ENCODE measurements around the gene TSPOAP1. TPM values are rescaled to one million over a fixed set of nuclear protein-coding genes. Genes with fewer than 3 reads are reported as not detected.

TSPOAP1 gene
- total RNA-seq, 1 experiment from 2014 or later, result 6.0 TPM

GRCh38 chr17:58377093-58377601 lies 48.6 kb upstream of the TSPOAP1 start:
- no peak for TF ChIP-seq CTCF (IDR thresholded peaks at IDR 0.05; ENCODE audit: insufficient read depth in 1 of 2, low read depth in 1 of 2, low read length in 1 of 2, severe bottlenecking in 1 of 2, unreplicated experiment in 1 of 2)
- H3K9me3 Mint-ChIP-seq (ENCODE audit: unreplicated experiment), result no peaks in the 10 kb centered on the region
- H3K4me3 Mint-ChIP-seq (ENCODE audit: unreplicated experiment), result peak overlapping the region; percentile 25
- H3K4me3 ChIP-seq (ENCODE audit: low read depth, low read length), result no peak overlapping the region
- no peaks in the 10 kb centered on the region for H3K27me3 ChIP-seq (replicated peaks; ENCODE audit: control insufficient read depth, insufficient read depth, low read length)
- peaks cover 74% of the 10 kb centered on the region for H3K4me1 Mint-ChIP-seq (ENCODE audit: low read depth, unreplicated experiment)
- peaks cover 1% of the 10 kb centered on the region for H3K36me3 ChIP-seq (ENCODE audit: control insufficient read depth, insufficient read depth, low read length)
- ChIA-PET POLR2A (interaction anchor here (0.9 to 1.2 kb wide), 2 partner anchors 13 to 40 kb away, joined by 3 to 8 read pairs; partner anchors contain the start of gene RNF43), CTCF (interaction anchor here (1.0 to 1.5 kb wide), 2 partner anchors 12 to 38 kb away, joined by 4 to 8 read pairs; no protein-coding TSS in a partner anchor)
- peak overlapping the region; percentile 58 for H3K27ac Mint-ChIP-seq (ENCODE audit: unreplicated experiment)
- intact Hi-C loops (cut with micrococcal nuclease; ENCODE audit: unreplicated experiment), result loop anchor here (1.0 kb wide), 2 partner anchors 13 to 14 kb away; no protein-coding TSS in a partner anchor
- BruUV-seq (replicated peaks), result no TSS peak
- no peaks in the 10 kb centered on the region for H3K9me3 ChIP-seq
- H3K27me3 Mint-ChIP-seq (ENCODE audit: insufficient read depth, unreplicated experiment), result no peaks in the 10 kb centered on the region
- H3K36me3 Mint-ChIP-seq (ENCODE audit: insufficient read depth, unreplicated experiment), result peaks cover 81% of the 10 kb centered on the region
- H3K4me1 ChIP-seq, result peaks cover 88% of the 10 kb centered on the region
- DNase-seq, result peak; percentile 81 to 89

GRCh38 chr17:58376472-58377000 lies 47.9 kb upstream of the TSPOAP1 start:
- ChIA-PET CTCF (interaction anchor here (1.0 to 1.5 kb wide), 2 partner anchors 11 to 39 kb away, joined by 4 to 8 read pairs; no protein-coding TSS in a partner anchor), POLR2A (interaction anchor here (0.9 to 1.2 kb wide), 2 partner anchors 12 to 41 kb away, joined by 3 to 8 read pairs; partner anchors contain the start of gene RNF43)
- Histone ChIP-seq H3K4me1 (peaks cover 87% of the 10 kb centered on the region), H3K27me3 (replicated peaks; ENCODE audit: control insufficient read depth, insufficient read depth, low read length) (no peaks in the 10 kb centered on the region), H3K9me3 (no peaks in the 10 kb centered on the region), H3K36me3 (ENCODE audit: control insufficient read depth, insufficient read depth, low read length) (peaks cover 1% of the 10 kb centered on the region), H3K4me3 (ENCODE audit: low read depth, low read length) (no peak overlapping the region)
- DNase-seq, result no peak
- peak overlapping the region; percentile 25 for H3K4me3 Mint-ChIP-seq (ENCODE audit: unreplicated experiment)
- H3K36me3 Mint-ChIP-seq (ENCODE audit: insufficient read depth, unreplicated experiment), result peaks cover 87% of the 10 kb centered on the region
- intact Hi-C loops (cut with micrococcal nuclease; ENCODE audit: unreplicated experiment), result no loop called here
- TF ChIP-seq CTCF (IDR thresholded peaks at IDR 0.05; ENCODE audit: insufficient read depth in 1 of 2, low read depth in 1 of 2, low read length in 1 of 2, severe bottlenecking in 1 of 2, unreplicated experiment in 1 of 2), result no peak
- no TSS peak for BruUV-seq (replicated peaks)
- peak overlapping the region; percentile 58 for H3K27ac Mint-ChIP-seq (ENCODE audit: unreplicated experiment)
- no peaks in the 10 kb centered on the region for H3K27me3 Mint-ChIP-seq (ENCODE audit: insufficient read depth, unreplicated experiment)
- H3K4me1 Mint-ChIP-seq (ENCODE audit: low read depth, unreplicated experiment), result peaks cover 74% of the 10 kb centered on the region
- no peaks in the 10 kb centered on the region for H3K9me3 Mint-ChIP-seq (ENCODE audit: unreplicated experiment)

GRCh38 chr17:58375811-58376210 lies 47.2 kb upstream of the TSPOAP1 start:
- no peak for DNase-seq
- Histone ChIP-seq H3K27me3 (replicated peaks; ENCODE audit: control insufficient read depth, insufficient read depth, low read length) (no peaks in the 10 kb centered on the region), H3K4me1 (peaks cover 87% of the 10 kb centered on the region), H3K9me3 (no peaks in the 10 kb centered on the region), H3K36me3 (ENCODE audit: control insufficient read depth, insufficient read depth, low read length) (peaks cover 1% of the 10 kb centered on the region), H3K4me3 (ENCODE audit: low read depth, low read length) (no peak overlapping the region)
- BruUV-seq (replicated peaks), result no TSS peak
- no peak for TF ChIP-seq CTCF (IDR thresholded peaks at IDR 0.05; ENCODE audit: insufficient read depth in 1 of 2, low read depth in 1 of 2, low read length in 1 of 2, severe bottlenecking in 1 of 2, unreplicated experiment in 1 of 2)
- Mint-ChIP-seq H3K27ac (ENCODE audit: unreplicated experiment) (peak overlapping the region; percentile 6), H3K4me3 (ENCODE audit: unreplicated experiment) (no peak overlapping the region), H3K27me3 (ENCODE audit: insufficient read depth, unreplicated experiment) (no peaks in the 10 kb centered on the region), H3K9me3 (ENCODE audit: unreplicated experiment) (no peaks in the 10 kb centered on the region), H3K36me3 (ENCODE audit: insufficient read depth, unreplicated experiment) (peaks cover 87% of the 10 kb centered on the region), H3K4me1 (ENCODE audit: low read depth, unreplicated experiment) (peaks cover 74% of the 10 kb centered on the region)
- intact Hi-C loops (cut with micrococcal nuclease; ENCODE audit: unreplicated experiment), result no loop called here
- POLR2A ChIA-PET, result no interaction called here
- CTCF ChIA-PET, result no interaction called here
